GM19372 (cell line): Measurements from ENCODE around the gene POU2F1.
"Not testable (repeated sequence)": the region's sequence is repeated elsewhere in the genome, so short reads cannot be mapped to it uniquely, and the experiment has no call there.

Experiments
- ATAC-seq: cut with Tn5 transposase; IDR thresholded peaks from one replicate; pipeline ENCODE4 v1.9.1; 2021; ENCODE audit warnings: mild to moderate bottlenecking, low read depth, moderate library complexity; ENCODE audit not compliant: unreplicated experiment

The POU2F1 gene

GRCh38 chr1:167202049-167202448 is 18.6 kb upstream of the POU2F1 start:
- ATAC-seq = no peak

- not testable (repeated sequence) for ATAC-seq
Observed at GRCh38 chr1:167205306-167206050, 15.2 kb upstream of the POU2F1 start.

GRCh38 chr1:167206166-167206835 is 14.4 kb upstream of the POU2F1 start:
- no peak for ATAC-seq

- no peak for ATAC-seq
Observed at GRCh38 chr1:167207940-167208623, 12.6 kb upstream of the POU2F1 start.

GRCh38 chr1:167208624-167208976 is 12.1 kb upstream of the POU2F1 start:
- no peak for ATAC-seq

- no peak for ATAC-seq
Observed at GRCh38 chr1:167209044-167209443, 11.6 kb upstream of the POU2F1 start.

GRCh38 chr1:167210966-167211674 is 9.6 kb upstream of the POU2F1 start:
- ATAC-seq = no peak

GRCh38 chr1:167212025-167212424 is 8.7 kb upstream of the POU2F1 start:
- ATAC-seq = no peak

GRCh38 chr1:167216809-167217208 is 3.9 kb upstream of the POU2F1 start:
- no peak for ATAC-seq

- ATAC-seq = no peak
Observed at GRCh38 chr1:167219194-167219593, 1.5 kb upstream of the POU2F1 start.

- ATAC-seq = peak; percentile 29
Observed at GRCh38 chr1:167219646-167220536, 795 bp upstream of the POU2F1 start.

- ATAC-seq = peak; percentile 4
Observed at GRCh38 chr1:167221126-167221737, 546 bp downstream of the POU2F1 start.

- ATAC-seq = peak; percentile 39
Observed at GRCh38 chr1:167221738-167222610, 1.3 kb downstream of the POU2F1 start.

GRCh38 chr1:167223144-167224103 is 2.7 kb downstream of the POU2F1 start:
- no peak for ATAC-seq

GRCh38 chr1:167224734-167225235 is 4.1 kb downstream of the POU2F1 start:
- not testable (repeated sequence) for ATAC-seq

GRCh38 chr1:167225920-167226319 is 5.2 kb downstream of the POU2F1 start:
- no peak for ATAC-seq

GRCh38 chr1:167227934-167228378 is 7.3 kb downstream of the POU2F1 start:
- ATAC-seq = no peak
